ENCODE results near the gene DGCR6L. TPM values are rescaled to one million over a fixed set of nuclear protein-coding genes. Genes with fewer than 3 reads are reported as not detected.
"Not testable (repeated sequence)": the region's sequence is repeated elsewhere in the genome, so short reads cannot be mapped to it uniquely, and the experiment has no call there.

DGCR6L gene
- total RNA-seq, 1 donor from 2014 or later, result 44.2 TPM

GRCh38 chr22:20298803-20299745 is 20.8 kb downstream of the DGCR6L start:
- ATAC-seq (peak; percentile 94), DNase-seq (ENCODE audit: missing footprints) (peak; percentile 93)
- intact Hi-C loops (cut with DNase I), result no loop called here

DNA sequence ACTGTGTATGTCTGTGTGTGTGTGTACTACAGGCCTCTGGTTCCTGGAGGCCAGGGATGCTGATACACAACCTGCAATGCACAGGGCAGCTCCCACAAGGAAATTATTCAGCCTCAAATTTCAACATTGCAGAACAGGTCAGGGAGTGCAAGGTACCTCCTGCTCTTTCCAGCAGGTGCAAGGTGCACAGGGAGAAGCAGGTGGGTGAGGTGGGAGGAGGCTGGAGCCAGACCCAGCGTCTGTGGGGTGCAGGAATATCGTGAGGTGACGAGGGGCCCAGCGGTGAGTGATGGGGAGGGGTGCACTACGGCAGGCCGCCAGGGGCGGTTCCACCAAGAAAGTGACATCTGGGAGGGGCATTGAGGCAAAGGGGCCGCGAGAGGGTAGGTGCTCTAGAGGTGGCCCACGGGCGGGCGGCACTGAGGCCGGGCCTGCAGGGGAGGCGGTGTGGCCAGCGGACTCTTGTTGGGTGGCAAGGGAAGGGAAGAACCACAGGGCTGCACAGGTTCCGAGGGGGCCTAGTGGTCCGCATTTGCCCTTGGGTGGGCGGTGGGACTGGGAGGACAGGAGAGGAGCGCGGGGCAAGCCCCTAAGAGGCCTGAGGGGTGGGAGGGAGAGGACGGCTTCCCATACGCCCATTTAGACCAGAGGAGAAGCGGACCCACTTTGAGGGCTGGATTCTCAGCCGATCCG is 21.6 kb downstream of the DGCR6L start:
- no peak for DNase-seq (ENCODE audit: missing footprints)
- ATAC-seq, result no peak
- intact Hi-C loops (cut with DNase I), result no loop called here

DNA sequence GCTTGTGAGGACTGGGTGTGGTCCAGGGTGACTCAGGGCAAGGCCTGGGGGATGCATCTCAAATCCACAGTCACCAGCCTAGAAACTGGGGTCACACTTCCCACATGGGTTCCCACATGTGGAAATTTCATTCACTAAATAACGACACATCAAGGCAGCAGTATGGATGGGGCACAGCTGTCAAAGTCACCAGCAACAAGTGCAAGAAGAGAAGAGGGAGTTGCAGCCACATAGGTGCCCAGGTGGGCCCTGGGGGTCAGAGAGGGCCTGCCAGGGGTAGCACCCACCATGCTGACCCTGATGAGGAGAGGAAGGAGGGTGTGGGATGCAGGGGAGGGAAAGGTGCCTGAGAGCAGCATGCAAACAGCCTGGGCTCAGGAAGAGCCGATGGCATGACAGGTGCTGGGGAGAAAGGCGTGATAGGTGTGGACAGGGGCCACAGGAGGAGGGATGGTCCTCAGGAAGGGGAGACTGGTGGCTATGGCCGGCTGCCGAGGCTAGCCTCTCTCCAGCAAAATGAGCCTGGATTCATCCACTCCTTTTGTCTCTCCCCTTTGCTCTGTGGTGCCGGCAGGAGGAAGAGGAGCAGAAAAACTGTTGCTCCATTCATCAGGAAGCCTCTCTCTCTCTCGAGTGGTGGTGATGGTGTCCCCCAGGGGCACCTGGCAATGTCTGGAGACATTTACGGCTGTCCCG is 22.3 kb downstream of the DGCR6L start:
- ATAC-seq (no peak), DNase-seq (ENCODE audit: missing footprints) (no peak)
- intact Hi-C loops (cut with DNase I), result no loop called here

- intact Hi-C loops (cut with DNase I), result no loop called here
- DNase-seq (ENCODE audit: missing footprints) (no peak), ATAC-seq (no peak)
These were observed 23.3 kb downstream of the DGCR6L start for GRCh38 chr22:20296598-20296997.

DNA sequence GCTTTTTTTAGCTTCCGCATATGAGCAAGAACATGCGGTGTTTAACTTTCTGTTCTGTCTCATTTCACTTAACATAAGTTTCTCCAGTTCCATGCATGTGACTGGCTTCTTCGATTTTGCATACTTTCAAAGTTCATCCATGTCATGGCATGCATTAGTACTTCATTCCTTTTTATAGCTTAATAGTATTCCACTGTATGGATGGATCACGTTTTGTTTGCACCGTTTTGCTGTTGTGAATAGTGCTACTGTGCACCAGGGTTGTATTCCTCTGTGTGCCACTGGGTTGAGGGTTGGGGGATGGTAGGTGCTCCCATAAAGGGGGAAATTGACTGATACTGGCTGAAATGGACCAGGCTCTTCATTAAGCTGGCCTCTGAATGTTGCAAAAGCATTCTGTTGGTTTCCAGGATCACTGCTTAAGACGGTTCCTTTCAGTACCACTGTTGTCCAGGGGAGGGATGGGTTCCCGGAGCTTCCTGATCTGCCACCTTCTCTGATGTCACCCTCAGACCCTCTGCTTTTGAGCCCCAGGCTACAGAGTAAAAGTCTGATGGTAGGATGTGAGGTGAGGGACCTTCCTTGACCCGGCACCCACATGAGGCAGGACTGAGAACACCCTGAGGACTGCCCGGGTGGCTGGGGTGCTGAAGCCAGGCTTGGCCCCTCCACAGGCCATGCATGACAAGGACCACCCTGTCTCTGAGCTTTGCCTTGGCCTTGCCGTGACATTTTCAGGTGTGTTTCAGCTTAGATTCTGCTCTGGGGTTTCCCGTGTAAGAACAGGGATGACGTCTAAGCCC is 24.4 kb downstream of the DGCR6L start:
- ATAC-seq (no peak), DNase-seq (ENCODE audit: missing footprints) (no peak)
- intact Hi-C loops (cut with DNase I), result no loop called here

GRCh38 chr22:20292673-20293232 is 27.1 kb downstream of the DGCR6L start:
- DNase-seq (ENCODE audit: missing footprints) (no peak), ATAC-seq (no peak)
- intact Hi-C loops (cut with DNase I), result no loop called here

DNA sequence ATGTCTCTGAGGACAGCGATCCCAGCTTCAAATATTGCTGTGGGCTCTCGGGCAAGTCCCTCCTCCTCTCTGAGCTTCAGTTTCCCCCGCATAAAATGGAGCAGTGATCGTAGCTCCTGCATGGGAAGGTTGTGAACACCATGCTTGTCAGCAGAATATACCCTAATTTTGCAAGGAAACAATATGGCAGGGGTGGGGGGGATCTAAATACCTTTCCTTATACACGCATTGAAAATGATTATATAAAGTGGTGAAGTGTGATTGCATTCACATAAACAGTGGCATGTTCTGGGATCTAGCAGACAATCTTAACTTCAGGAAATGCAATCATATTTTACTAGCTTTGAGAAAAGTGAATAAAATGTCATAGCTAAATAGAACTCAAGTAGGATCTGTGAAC is 27.8 kb downstream of the DGCR6L start:
- intact Hi-C loops (cut with DNase I), result no loop called here

GRCh38 chr22:20291604-20292063 is 28.2 kb downstream of the DGCR6L start:
- DNase-seq (ENCODE audit: missing footprints) (no peak), ATAC-seq (no peak)
- intact Hi-C loops (cut with DNase I), result no loop called here

More for the DNA sequence above, 27.8 kb downstream of the DGCR6L start:
- ATAC-seq (no peak), DNase-seq (ENCODE audit: missing footprints) (no peak)

DNA sequence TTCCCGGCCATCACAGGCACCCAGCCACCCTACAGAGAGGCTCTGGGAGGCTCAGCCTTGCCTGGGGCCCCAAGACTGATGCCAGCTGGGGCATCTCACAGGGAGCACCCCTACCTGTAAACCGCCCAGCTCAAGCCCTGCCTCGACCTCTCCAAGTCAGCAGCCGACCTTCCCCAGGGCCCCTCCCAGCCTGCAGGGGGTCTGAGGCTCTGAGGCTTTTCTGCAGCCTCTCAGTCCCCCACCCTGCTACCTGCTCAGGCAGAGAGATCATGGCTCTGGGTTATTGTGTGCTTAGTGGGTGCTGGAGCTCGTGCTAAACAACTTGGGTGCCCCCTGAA is 28.6 kb downstream of the DGCR6L start:
- ATAC-seq, result no peak
- intact Hi-C loops (cut with DNase I), result no loop called here
- no peak for DNase-seq (ENCODE audit: missing footprints)

DNA sequence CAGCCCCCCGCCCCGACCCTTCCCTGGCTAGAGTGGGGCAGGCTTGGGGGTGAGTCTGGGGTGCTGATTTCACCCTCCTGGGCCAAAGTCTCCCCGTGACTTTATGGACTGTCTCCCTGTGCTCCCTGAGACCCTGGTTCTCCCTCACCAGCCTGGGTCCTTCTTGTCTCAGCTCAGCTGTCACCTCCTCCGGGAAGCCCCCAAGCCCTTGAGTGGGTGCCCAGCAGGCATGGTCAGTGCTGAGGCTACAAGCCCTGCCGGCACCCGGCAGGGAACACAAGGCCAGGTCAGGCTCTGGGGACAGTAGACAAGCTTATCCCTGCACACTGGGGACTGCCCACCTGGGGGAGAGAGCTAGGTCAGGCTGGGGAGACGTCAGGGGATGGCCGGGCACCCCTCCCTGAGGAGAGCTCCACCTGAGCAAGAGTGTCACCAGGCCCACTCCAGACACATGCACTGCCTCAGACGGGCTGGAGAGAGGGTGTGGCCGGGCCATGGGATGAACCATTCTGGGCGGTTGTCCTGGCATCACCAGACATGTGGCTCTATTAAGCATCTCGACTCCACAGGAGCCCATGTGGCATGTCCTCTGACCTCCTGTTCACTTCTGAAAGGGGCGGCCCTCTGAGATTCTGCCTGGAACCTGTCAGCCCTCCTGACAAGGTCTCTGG is 29.1 kb downstream of the DGCR6L start:
- no peak for DNase-seq (ENCODE audit: missing footprints)
- ATAC-seq, result no peak
- intact Hi-C loops (cut with DNase I), result no loop called here

DNA sequence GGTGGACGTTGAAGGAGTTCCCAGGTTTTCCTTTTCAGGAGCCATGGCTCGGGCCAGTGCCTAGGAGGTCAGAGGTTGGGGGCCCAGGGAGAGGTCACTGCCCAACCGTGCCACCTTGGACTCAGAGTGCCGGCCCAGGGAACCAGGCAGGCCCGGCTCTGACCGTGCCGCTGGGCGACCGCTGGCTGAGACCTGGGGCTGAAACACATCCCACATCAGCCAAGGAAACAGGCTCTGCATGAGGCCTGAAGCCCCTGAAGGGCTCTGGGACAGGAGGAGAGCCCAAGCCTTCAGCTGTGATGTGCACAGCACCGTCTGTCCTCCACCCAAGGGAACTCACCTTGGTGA is 29.8 kb downstream of the DGCR6L start:
- DNase-seq (ENCODE audit: missing footprints) (no peak), ATAC-seq (no peak)
- intact Hi-C loops (cut with DNase I), result no loop called here

DNA sequence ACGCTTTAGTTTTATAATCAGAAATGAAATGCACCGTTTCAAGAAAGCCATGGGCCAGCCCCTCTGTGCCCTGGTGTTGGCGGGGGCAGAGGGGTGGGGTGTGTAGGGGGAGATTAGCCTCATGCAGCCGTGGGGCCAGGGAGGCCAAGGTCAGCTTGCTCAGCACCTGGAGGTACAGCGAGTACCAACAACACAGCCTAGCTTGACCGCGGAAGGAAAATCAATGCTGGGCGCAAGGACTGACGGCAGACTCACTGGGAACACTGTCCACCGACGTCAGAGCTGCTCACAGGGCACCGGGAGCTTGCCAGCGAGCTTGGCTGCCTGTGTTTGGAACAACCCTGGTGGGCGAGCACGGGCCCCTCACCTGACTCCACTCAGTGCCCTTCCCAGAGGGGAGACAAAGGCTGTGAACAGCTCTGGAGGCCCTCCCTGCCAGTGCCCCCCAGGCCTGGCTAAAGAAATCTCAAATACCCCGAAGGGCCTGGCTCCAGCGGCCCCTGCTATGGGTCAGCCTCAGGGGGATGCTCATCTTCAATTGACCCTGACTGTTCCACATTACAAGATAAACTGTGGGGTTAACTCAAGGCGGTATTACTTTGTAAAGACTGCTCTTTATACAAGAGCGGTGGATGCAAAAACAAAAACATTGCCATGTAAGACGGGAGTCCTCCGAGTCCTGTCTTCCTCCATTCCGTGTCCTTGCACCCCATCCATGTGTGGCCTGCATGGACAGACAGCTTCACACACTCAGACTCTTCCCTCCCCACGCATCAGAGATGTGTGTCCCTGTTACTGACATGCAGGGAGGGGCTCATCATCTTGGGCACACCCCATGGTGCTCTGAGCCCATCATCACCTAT is 30.4 kb downstream of the DGCR6L start:
- intact Hi-C loops (cut with DNase I); ATAC-seq; DNase-seq (ENCODE audit: missing footprints): not testable (repeated sequence)

GRCh38 chr22:20286784-20287423 is 33.0 kb downstream of the DGCR6L start:
- intact Hi-C loops (cut with DNase I); ATAC-seq; DNase-seq (ENCODE audit: missing footprints): not testable (repeated sequence)

DNA sequence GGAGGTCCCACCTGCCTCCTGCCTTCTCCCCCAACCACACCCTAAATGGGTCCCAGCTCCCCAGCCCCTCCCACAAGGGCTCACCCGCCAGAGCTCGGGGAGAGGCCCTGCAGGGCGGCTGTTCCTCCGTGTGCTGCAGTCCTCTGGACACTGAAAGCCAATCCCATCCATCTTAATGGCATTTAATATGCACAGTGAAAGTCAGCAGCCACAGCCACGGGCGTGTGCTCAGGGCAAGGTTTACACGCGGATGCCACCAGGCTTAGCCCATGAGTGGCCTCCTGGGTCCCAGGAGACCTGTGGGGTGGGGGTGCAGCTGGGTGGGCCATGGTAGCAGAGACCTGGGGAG is 33.6 kb downstream of the DGCR6L start:
- intact Hi-C loops (cut with DNase I); DNase-seq (ENCODE audit: missing footprints): not testable (repeated sequence)
- ATAC-seq, result peak; percentile 7

- ATAC-seq, result peak; percentile 79
- peak; percentile 85 for DNase-seq (ENCODE audit: missing footprints)
- intact Hi-C loops (cut with DNase I), result loop anchor here (1.0 kb wide), 1 partner anchor 128 kb away; no protein-coding TSS in a partner anchor
These were observed 34.2 kb downstream of the DGCR6L start for GRCh38 chr22:20285473-20286311.
